ENCODE results near the gene TRUB2.
A peak's percentile ranks its signal among the peaks of the same experiment; 100 is the strongest.

TRUB2 gene

DNA sequence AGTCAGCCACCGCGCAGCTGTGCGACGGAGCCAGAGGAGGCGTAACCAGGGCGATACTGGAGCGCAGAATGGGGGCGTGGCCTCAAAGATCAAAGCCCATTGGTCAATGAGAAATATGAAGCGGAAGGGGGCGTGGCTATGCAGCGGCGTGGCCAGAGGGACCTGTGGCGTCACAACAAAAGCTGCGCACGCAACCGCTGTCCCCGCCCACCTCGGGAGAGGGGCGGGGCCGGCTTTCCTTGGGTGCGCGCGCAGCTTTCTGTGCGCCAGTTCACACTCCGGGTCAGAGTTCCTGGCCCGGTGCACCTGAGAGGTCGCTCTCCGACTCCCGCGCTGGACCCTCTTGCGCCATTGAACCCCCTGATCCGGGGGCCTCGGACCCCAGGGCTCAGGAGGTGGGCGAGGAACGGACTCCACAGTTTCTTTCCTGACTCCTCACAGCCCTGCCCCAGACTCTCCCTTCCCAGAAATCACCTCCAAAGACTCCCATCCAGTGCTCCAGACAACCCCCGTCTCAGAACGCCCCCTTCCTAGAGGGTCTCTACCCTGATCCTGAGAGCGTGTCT is 46.2 kb downstream of the TRUB2 start, which contains the start of gene SWI5:
Gene SWI5, plus strand, starts transcription at position 269 of the 566 bp plus-strand sequence.
- intact Hi-C loops (cut with DNase I): no loop called here
- DNase-seq: peak; percentile 98 to 100 (median 99)

DNA sequence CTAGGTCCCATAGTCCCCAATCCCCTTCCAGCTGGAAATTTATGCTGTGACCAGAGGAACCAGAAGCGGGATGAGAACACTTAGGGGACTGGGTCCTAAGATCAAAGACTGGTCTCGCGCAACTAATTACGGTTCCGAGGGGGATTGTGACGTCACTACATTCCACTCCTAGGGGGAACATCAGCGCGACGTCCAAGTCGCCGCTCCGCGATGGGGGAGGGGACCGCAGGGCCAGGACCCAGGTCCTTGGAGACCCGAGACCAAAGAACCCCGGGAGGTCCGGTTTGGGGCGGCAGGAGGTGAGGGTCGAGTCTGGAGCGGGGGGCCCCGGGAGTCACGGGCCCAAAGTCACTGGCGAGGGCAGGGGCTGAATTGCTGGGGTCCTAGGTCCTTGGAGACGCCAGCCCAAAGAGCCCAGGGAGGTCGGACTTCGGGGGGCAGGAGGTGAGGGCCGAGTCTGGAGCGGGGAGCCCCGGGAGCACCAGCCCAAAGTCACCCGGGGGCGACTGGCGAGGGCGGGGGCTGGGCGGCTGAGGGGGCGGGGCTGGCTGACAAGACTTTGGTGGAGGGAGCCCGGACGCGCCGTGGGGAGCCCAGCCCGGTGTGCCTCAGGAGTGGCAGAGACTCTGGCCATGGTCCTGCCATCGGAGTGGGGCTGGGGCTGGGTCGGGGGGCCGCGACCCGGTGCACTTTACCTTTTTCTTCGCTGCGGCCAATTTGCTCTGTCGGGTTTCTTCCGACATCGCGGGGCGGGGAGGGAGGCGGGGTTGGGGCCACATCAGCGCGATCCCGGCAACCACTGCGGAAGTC is 46.8 kb downstream of the TRUB2 start, which contains the start of gene GOLGA2:
Gene GOLGA2, minus strand, starts transcription at position 810 of the 810 bp plus-strand sequence. Its CDS starts 31 bp downstream, at position 779.
- DNase-seq: peak in 1 of 10 donors; percentile 68
- intact Hi-C loops (cut with DNase I): no loop called here

DNA sequence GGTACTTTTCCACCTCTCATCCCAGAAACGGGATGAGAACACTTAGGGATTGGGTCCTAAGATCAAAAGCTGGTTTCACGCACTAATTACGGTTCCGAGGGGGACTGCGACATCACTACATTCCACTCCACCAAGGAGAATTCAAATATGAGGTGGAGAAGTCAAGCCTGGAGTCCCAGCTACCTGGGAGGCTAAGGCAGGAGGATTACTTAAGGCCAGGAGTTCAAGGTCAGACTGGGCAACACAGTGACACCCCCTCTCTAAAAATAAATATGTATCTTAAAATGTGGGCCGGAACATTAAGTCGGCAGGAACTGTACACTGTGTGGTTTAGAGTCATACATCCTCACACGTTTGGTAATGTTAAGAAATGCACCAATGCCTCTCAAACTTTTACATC is 48.0 kb downstream of the TRUB2 start:
- DNase-seq: no peak
- intact Hi-C loops (cut with DNase I): no loop called here

DNA sequence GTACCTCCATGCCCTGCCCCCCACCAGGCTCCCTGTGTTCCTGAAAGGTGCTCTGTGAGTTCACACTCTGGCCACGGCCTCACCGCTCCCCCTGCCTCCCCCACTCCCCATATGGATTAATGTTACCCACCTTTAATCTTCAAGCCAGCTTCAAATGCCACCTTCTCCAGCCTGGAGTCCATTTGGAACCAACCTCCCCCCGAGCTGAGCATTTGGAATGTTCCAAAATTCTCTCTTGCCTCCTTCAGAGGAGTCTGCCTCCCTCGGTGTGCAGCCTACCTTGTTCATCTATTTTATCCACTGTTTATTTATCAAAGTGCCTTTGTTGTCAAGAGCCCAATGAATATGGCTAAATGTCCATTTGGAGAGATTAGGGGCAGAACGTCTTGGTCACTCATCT is 50.7 kb downstream of the TRUB2 start:
- DNase-seq: peak in 1 of 10 donors; percentile 47
- intact Hi-C loops (cut with DNase I): no loop called here

DNA sequence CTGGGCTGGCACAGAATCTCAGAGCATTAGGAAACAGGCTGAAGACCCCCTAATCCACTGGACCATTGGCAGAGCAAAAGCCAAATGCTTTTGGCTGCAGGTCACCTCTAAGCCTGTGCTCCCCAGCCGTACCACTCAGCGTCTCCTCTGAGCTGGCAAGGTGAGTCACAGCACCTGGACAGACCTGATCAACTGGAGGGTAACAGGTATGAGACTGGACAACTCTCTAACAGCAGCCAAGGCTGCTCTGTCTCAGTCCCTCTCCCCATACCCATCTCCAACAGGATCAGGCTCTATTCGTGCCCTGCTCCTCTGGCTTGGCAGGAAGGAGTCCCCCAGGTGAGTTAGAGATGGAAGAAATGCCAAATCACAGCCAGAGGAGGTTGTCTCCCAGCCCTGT is 51.1 kb downstream of the TRUB2 start:
- DNase-seq: peak in 1 of 10 donors; percentile 50
- intact Hi-C loops (cut with DNase I): no loop called here

DNA sequence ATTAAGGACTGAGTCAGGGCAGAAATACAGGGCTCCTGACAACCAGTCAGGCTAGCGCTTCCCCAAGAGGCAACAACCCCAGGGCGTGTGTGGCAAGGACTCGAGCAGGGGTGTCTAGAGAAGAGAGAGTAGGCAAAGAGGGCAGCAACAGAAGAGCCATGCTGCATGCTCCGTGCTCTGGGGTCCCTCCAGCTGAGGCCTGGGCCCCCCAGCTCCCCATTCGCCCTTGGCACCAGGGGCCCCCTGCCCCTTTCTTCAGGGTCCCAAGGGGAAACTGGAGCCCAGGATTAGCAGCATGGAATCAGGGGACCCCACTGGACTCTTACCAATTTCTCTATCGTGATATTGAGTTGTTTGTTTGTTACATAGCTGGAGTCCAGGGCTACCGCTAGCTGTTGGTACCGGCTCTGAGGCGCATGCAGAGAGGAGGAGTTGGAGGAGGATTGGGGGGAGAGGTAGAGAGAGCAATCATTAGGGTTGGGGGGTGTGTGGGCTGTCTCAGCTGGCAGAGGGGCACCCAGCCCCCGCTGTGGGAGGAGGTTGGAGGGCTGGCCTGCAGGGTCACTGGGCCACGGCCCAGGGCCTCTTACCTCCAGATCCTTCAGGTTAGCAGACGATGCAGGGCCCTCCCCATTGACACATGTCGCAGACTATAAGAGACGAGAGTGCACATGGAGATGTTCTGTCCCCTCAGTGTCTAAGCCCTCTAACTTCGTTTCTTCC is 55.2 kb downstream of the TRUB2 start:
- intact Hi-C loops (cut with DNase I): no loop called here
- peak in 2 of 10 donors; percentile 34 to 76 for DNase-seq

DNA sequence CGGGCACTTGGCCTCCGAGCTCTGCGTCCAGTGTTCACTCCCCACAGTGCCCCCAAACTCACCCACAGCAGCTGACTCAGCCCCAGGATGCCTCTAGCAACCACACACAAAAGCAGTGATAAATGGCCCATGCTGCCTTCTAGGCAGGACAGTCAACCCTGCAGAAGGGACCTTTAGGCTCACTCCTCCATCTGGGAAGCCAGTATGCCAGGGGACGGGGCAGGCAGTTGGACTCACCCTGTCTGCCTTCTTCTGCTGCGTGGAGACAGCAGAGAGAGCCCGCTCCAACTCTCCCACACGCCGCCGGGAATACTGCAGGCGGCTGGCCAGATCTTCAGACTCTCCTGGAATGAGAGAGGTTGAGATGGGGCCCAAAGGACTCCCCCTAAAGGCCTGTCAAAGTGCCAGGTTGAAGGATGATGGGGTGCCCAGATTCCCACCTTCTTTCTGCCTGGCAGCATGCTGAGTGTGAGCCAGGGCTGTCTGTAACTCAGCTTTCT is 56.8 kb downstream of the TRUB2 start:
- intact Hi-C loops (cut with DNase I): no loop called here
- peak in 2 of 10 donors; percentile 79 to 88 for DNase-seq

DNA sequence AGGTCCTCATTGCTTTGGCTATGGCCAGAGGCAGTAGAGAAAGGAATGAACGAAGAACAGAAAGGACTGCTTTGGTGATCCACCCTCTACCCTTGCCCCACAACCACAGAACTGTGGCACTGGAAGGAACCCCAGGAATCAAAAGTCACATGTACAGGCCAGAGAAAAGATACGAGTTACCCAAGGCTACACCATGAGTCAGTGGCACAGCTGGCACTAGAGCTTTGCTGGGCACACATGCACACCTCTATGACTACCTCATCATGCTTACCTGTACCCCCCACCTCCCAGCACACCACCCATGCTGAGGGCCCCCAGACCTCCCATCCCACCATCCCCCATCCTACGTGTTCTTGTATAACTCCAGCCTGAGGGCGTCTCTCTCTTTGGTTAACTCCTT is 59.6 kb downstream of the TRUB2 start:
- intact Hi-C loops (cut with DNase I): no loop called here
- DNase-seq: no peak

DNA sequence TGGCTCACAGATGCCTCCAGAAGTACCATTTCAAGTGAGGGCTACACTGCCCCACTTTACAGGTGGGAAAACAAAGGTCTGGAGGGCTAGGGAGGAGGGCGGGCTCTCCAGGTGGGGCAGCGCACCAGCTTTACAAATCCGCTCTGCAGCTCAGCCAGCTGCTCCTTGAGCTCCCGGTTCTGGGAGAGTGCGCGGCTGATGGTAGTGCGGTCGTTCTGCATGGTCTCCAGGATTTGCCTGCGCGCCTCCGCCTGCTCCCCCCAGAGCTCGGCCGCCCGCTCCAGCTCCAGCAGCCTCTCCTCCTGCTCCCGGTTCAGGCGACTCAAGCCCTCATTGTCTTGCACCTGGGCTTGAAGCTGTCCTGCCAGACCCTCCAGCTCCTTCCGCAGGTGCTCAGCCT is 61.9 kb downstream of the TRUB2 start:
- peak in 1 of 10 donors; percentile 41 for DNase-seq

DNA sequence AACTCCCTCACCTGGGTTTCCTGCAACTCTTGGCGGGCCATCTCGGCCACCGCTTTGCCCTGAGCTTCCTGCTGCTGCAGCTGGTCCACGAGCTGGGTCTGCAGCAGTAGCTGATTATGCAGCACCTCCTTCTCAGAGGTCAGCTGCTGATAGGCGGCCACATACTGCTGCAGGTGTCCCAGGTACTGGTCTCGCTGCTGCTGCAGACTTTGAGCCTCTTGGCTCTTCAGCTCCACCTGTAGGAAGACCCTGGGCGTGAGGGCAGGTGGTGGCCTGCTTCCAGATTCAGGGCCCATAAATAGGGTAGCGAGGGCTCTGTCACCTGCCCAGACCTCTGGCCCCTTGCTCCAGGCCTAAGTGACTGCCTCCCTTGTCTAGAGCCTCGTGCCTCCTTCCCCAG is 63.1 kb downstream of the TRUB2 start:
- DNase-seq: no peak
- intact Hi-C loops (cut with DNase I): no loop called here

More for the DNA sequence above, 61.9 kb downstream of the TRUB2 start:
- intact Hi-C loops (cut with DNase I): no loop called here

DNA sequence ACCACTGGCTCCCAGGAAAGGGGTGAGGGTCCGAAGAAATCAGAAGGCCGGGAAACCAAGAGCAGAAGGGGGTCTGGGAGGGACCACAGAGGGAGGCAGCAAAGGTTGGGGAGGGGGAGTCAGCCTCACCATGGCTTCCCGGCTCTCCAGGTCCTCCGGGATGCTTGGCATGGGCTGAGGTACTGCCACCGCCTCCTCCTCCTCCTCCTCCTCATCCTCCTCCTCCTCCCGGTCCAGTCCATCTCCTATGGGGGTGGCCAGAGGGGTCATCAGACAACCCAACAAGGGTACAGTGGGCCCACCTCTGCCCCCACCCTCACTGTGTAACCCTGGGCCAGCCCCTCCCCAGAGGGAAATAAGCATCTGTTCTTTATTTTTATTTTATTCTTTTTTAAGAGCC is 63.9 kb downstream of the TRUB2 start:
- intact Hi-C loops (cut with DNase I): no loop called here

DNA sequence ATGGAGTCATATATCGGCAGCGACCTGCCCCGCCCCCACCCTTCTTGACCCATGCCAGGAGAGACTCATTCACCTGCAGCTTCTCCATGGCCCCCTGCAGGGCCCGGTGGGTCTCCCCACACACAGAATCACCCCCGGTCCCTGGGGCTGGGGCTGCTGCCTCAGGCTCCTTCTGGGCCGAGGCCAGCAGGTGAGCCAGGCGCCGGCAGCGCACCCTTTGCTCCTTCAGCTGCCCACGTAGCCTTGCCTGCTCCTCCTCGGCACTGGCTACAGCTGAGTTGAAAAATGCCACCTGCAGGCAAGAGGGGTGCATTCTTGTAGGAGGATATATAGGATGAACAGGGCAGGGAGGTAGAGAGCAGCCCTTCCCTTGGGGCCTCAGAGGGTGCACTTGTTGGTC is 64.3 kb downstream of the TRUB2 start:
- intact Hi-C loops (cut with DNase I): no loop called here

More for the DNA sequence above, 63.9 kb downstream of the TRUB2 start:
- DNase-seq: no peak

DNA sequence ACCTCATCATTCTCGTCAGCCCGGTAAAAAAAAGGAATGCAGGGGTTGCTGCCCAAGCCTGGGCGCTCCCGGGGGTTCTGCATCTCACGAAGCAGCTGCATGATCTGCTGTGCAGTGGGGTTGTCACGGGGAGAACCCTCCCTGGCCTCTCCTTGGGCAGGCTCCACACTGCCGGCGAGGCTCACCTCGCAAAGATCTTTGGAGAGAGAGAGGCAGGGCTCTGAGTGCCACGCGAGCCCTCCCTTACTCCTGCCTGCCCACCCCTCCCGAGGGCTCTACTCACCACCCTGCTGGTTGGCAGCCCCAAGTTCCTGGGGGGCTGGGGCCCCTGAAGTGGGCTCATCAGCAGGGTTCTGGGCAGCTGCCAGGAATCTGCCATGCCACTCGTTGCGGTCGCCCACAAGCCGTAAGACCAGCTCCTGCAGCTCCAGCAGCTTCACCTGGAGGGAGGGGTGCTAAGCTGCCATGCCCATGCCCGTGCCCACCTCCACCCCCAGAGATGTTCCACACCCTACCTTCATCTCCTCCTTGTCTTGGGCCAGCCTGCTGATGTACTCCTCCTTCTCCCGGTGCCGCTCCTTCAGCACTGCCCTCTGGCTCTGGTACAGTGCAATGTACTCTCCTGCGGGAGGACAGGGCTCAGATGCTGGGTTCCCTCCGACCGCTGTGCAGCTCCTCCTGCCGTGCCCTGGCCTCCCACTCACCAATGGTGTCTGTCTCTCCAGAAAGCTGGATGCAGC is 65.0 kb downstream of the TRUB2 start:
- DNase-seq: peak in 1 of 10 donors; percentile 80
- intact Hi-C loops (cut with DNase I): no loop called here

More for the DNA sequence above, 64.3 kb downstream of the TRUB2 start:
- DNase-seq: peak in 1 of 10 donors; percentile 72

Data from posterior cingulate gyrus (tissue), 11 donors.